K562 (cell line): ENCODE results near the gene LENG8.

ENCODE experiments used
- CTCF ChIP-seq, 3 experiments: IDR thresholded peaks in 2 of 3; conservative IDR thresholded peaks in 1 of 3; 2 replicates each; pipeline ENCODE4 v1.5.1; 2011 to 2012; ENCODE audit warnings: low read length in 3 of 3, mild to moderate bottlenecking in 3 of 3, control low read depth in 2 of 3, improper control_type of control experiment in 1 of 3, inconsistent platforms in 1 of 3, low read depth in 1 of 3, mixed read lengths in 1 of 3, moderate library complexity in 1 of 3; ENCODE audit not compliant: insufficient read depth in 2 of 3
- FOS ChIP-seq: IDR thresholded peaks from 3 replicates; pipeline ENCODE4 v1.6.1; 2011; ENCODE audit not compliant: insufficient read length; ENCODE audit errors: extremely low read depth
- HDAC2 ChIP-seq: fragments of 450-650 bp; IDR thresholded peaks from 2 replicates; pipeline ENCODE4 v1.6.1; 2016; ENCODE audit warnings: mild to moderate bottlenecking
- MCM3 ChIP-seq: fragments of 450-650 bp; IDR thresholded peaks from 2 replicates; pipeline ENCODE4 v1.6.1; 2016
- MYBL2 ChIP-seq, 2 experiments: fragments of 450-650 bp in 1 of 2; sonication (generic) in 1 of 2; formaldehyde crosslinking in 1 of 2; IDR thresholded peaks; 2 replicates each; pipeline versions ENCODE4 v1.6.1 to v1.8.1; 2017 to 2022; ENCODE audit warnings: borderline replicate concordance in 1 of 2, inconsistent platforms in 1 of 2, low read depth in 1 of 2, mild to moderate bottlenecking in 1 of 2, missing genetic modification reagents in 1 of 2, moderate library complexity in 1 of 2
- RUNX1 ChIP-seq: sonication (generic); IDR thresholded peaks from 2 replicates; pipeline ENCODE4 v1.6.1; 2016; ENCODE audit warnings: antibody characterized with exemption, low read depth

- TF ChIP-seq CTCF (IDR thresholded peaks at IDR 0.05 in 2 of 3, conservative IDR thresholded peaks at IDR 0.05 in 1 of 3; ENCODE audit: insufficient read depth in 2 of 3, low read depth in 1 of 3, low read length in 3 of 3) (no peak), HDAC2 (no peak), MYBL2 (IDR thresholded peaks at IDR 0.05; ENCODE audit: low read depth) (no peak), MYBL2 (CRISPR knock-in tag; IDR thresholded peaks at IDR 0.05; ENCODE audit: borderline replicate concordance) (no peak), FOS (no peak), MCM3 (no peak), RUNX1 (no peak)
These were observed 12.3 kb upstream of the LENG8 start for GRCh38 chr19:54436628-54437252.
